ENCODE data around the gene PMP22. TPM values are rescaled to one million over a fixed set of nuclear protein-coding genes. Genes with fewer than 3 reads are reported as not detected.
A peak's percentile ranks its signal among the peaks of the same experiment; 100 is the strongest.

The PMP22 gene
- total and polyA plus RNA-seq, 2 donors (not counting 3 experiments of a cell fraction or from before 2014, with no cell fraction given) = 67.2 to 103 TPM

- no peaks in the 10 kb centered on the region for H3K9me3 ChIP-seq (replicated peaks; ENCODE audit: control insufficient read depth, insufficient read depth, low read length)
- no peaks in the 10 kb centered on the region for H3K4me1 ChIP-seq (ENCODE audit: control insufficient read depth, extremely low read depth, insufficient read depth, low read length)
- H3K9ac ChIP-seq (replicated peaks; ENCODE audit: extremely low read depth, insufficient read depth, low read length) = no peak overlapping the region
- peak; percentile 44 for DNase-seq (ENCODE audit: low read depth, low spot score)
- dilution Hi-C loops (cut with MboI; ENCODE audit: extremely low pct_ligation_motif_present, low sequenced_read_pairs) = no loop called here
- H3K36me3 ChIP-seq (ENCODE audit: control insufficient read depth in 2 of 2, extremely low read depth in 1 of 2, insufficient read depth in 2 of 2, low read length in 2 of 2) = no peaks in the 10 kb centered on the region
- POLR2A ChIA-PET = no interaction called here
- no peak overlapping the region for H3K4me3 ChIP-seq (replicated peaks in 1 of 3; ENCODE audit: insufficient read depth in 1 of 3, low read depth in 1 of 3, low read length in 3 of 3)
- BruUV-seq (replicated peaks) = no TSS peak
- CTCF ChIA-PET = no interaction called here
- TF ChIP-seq MAX (IDR thresholded peaks at IDR 0.05; ENCODE audit: insufficient read depth, insufficient read length) (no peak), FOS (IDR thresholded peaks at IDR 0.05; ENCODE audit: borderline replicate concordance, insufficient read depth, low read length) (no peak), JUN (IDR thresholded peaks at IDR 0.05; ENCODE audit: borderline replicate concordance, insufficient read depth, insufficient read length, low read depth) (no peak), EZH2 (IDR thresholded peaks at IDR 0.05; ENCODE audit: borderline replicate concordance, low read depth, low read length, severe bottlenecking) (no peak), GATA2 (IDR thresholded peaks at IDR 0.05; ENCODE audit: insufficient read depth, insufficient read length, low read depth, low read length) (no peak), POLR2AphosphoS5 (IDR thresholded peaks at IDR 0.05; ENCODE audit: insufficient read depth, low read depth, low read length) (no peak)
- no peaks in the 10 kb centered on the region for H3K79me2 ChIP-seq (ENCODE audit: control insufficient read depth, insufficient read depth, low read length)
- H3K4me2 ChIP-seq (ENCODE audit: insufficient read depth, low read length) = no peak overlapping the region
- intact Hi-C loops (cut with micrococcal nuclease) = no loop called here
- H3K9me1 ChIP-seq (replicated peaks; ENCODE audit: control insufficient read depth, extremely low read depth, insufficient read depth, low read length) = no peaks in the 10 kb centered on the region
- H3K27me3 ChIP-seq (ENCODE audit: control insufficient read depth in 2 of 2, insufficient read depth in 2 of 2, low read length in 2 of 2) = peaks cover 2 to 12% of the 10 kb centered on the region in 2 experiments
- FAIRE-seq = no peak
- no peak overlapping the region for H3K27ac ChIP-seq (ENCODE audit: insufficient read depth, low read depth, low read length)
- peak overlapping the region; percentile 32 for H2AFZ ChIP-seq (ENCODE audit: low read depth, low read length)
- H4K20me1 ChIP-seq (replicated peaks; ENCODE audit: control insufficient read depth, extremely low read depth, insufficient read depth, low read length) = no peaks in the 10 kb centered on the region
These were observed 4.6 kb upstream of the PMP22 start for GRCh38 chr17:15269780-15270089.

GRCh38 chr17:15269087-15269779 is 4.1 kb upstream of the PMP22 start:
- Histone ChIP-seq H2AFZ (ENCODE audit: low read depth, low read length) (peak overlapping the region; percentile 32), H3K4me1 (ENCODE audit: control insufficient read depth, extremely low read depth, insufficient read depth, low read length) (no peaks in the 10 kb centered on the region), H3K27me3 (ENCODE audit: control insufficient read depth in 2 of 2, insufficient read depth in 2 of 2, low read length in 2 of 2) (peaks cover 2 to 12% of the 10 kb centered on the region in 2 experiments), H3K4me2 (ENCODE audit: insufficient read depth, low read length) (no peak overlapping the region), H3K79me2 (ENCODE audit: control insufficient read depth, insufficient read depth, low read length) (no peaks in the 10 kb centered on the region), H4K20me1 (replicated peaks; ENCODE audit: control insufficient read depth, extremely low read depth, insufficient read depth, low read length) (no peaks in the 10 kb centered on the region), H3K9ac (replicated peaks; ENCODE audit: extremely low read depth, insufficient read depth, low read length) (no peak overlapping the region), H3K9me1 (replicated peaks; ENCODE audit: control insufficient read depth, extremely low read depth, insufficient read depth, low read length) (no peaks in the 10 kb centered on the region), H3K36me3 (ENCODE audit: control insufficient read depth in 2 of 2, extremely low read depth in 1 of 2, insufficient read depth in 2 of 2, low read length in 2 of 2) (no peaks in the 10 kb centered on the region), H3K4me3 (replicated peaks in 1 of 3; ENCODE audit: insufficient read depth in 1 of 3, low read depth in 1 of 3, low read length in 3 of 3) (no peak overlapping the region), H3K9me3 (replicated peaks; ENCODE audit: control insufficient read depth, insufficient read depth, low read length) (no peaks in the 10 kb centered on the region), H3K27ac (ENCODE audit: insufficient read depth, low read depth, low read length) (no peak overlapping the region)
- ChIA-PET CTCF (interaction anchor here (1.6 kb wide), 1 partner anchor 234 kb away, joined by 10 read pairs; no protein-coding TSS in a partner anchor), POLR2A (no interaction called here)
- TF ChIP-seq GATA2 (IDR thresholded peaks at IDR 0.05; ENCODE audit: insufficient read depth, insufficient read length, low read depth, low read length) (no peak), MAX (IDR thresholded peaks at IDR 0.05; ENCODE audit: insufficient read depth, insufficient read length) (no peak), FOS (IDR thresholded peaks at IDR 0.05; ENCODE audit: borderline replicate concordance, insufficient read depth, low read length) (no peak), JUN (IDR thresholded peaks at IDR 0.05; ENCODE audit: borderline replicate concordance, insufficient read depth, insufficient read length, low read depth) (no peak), POLR2A (IDR thresholded peaks at IDR 0.05; ENCODE audit: low read depth, low read length) (no peak), CTCF (IDR thresholded peaks at IDR 0.05; ENCODE audit: extremely low read depth in 1 of 2, insufficient read depth in 1 of 2, low read depth in 1 of 2, low read length in 2 of 2) (no peak), POLR2AphosphoS5 (IDR thresholded peaks at IDR 0.05; ENCODE audit: insufficient read depth, low read depth, low read length) (no peak), EZH2 (IDR thresholded peaks at IDR 0.05; ENCODE audit: borderline replicate concordance, low read depth, low read length, severe bottlenecking) (no peak), MYC (IDR thresholded peaks at IDR 0.05; ENCODE audit: low read depth, low read length) (no peak)
- intact Hi-C loops (cut with micrococcal nuclease) (no loop called here), dilution Hi-C loops (cut with MboI; ENCODE audit: extremely low pct_ligation_motif_present, low sequenced_read_pairs) (no loop called here)
- BruUV-seq (replicated peaks) = no TSS peak
- DNase-seq (ENCODE audit: low read depth, low spot score) (no peak), FAIRE-seq (no peak)
